GM12878 (cell line): ENCODE results near the gene RERE. TPM values are rescaled to one million over a fixed set of nuclear protein-coding genes. Genes with fewer than 3 reads are reported as not detected.

Experiments
- ATAC-seq: fragments of 200-7000 bp; cut with Tn5 transposase; 3 replicates; pipeline ENCODE4 v1.9.1; 2020; ENCODE audit warnings: mild to moderate bottlenecking, moderate library complexity
- BruUV-seq: library from RNA; stranded (reverse); fragments of 400-500 nt; replicated peaks from 2 replicates; lab custom pipeline; 2021; lab: Mats Ljungman, UMichigan
- CTCF ChIA-PET: fragments of 300-600 bp; sonication (Branson Sonifier 250); formaldehyde crosslinking; extraction: SDS; loops from one replicate; lab custom pipeline; 2021; ENCODE audit warnings: inconsistent platforms; lab: Yijun Ruan, JAX
- POLR2A ChIA-PET: fragments of 350-600 bp; formaldehyde crosslinking; extraction: SDS; loops from one replicate; lab custom pipeline; 2021; ENCODE audit warnings: inconsistent platforms; lab: Charles Lee
- RAD21 ChIA-PET: fragments of 300-600 bp; sonication (Branson Sonifier 250); formaldehyde crosslinking; loops from one replicate; lab custom pipeline; 2023; ENCODE audit warnings: antibody characterized with exemption; ENCODE audit not compliant: unreplicated experiment; lab: Charles Lee
- SMC1A ChIA-PET: fragments of 300-600 bp; sonication (Branson Sonifier 250); formaldehyde crosslinking; loops from one replicate; lab custom pipeline; 2023; ENCODE audit not compliant: unreplicated experiment, uncharacterized antibody; lab: Charles Lee
- DNase-seq: peaks from one replicate; pipeline ENCODE4 v3.0.0-alpha.2; 2011; ENCODE audit warnings: low read depth, low spot score
- FAIRE-seq: peaks from 3 replicates; lab custom pipeline; 2011; peaks lifted over from hg19 to GRCh38; lab: Jason Lieb, UNC
- H2AFZ ChIP-seq: 2 replicates; pipeline ENCODE4 v1.6.0; 2011; ENCODE audit warnings: low read depth, low read length, control low read depth; ENCODE audit not compliant: control insufficient read depth
- H3K27ac ChIP-seq: 2 replicates; pipeline ENCODE4 v1.5.1; 2011; ENCODE audit warnings: control low read depth; ENCODE audit not compliant: control insufficient read depth, insufficient read depth
- H3K27me3 ChIP-seq, 2 experiments: replicated peaks in 1 of 2; 2 replicates each; pipeline versions ENCODE4 v1.6.0 to v1.6.1; 2011; ENCODE audit warnings: low read length in 1 of 2; ENCODE audit not compliant: control insufficient read depth in 2 of 2, insufficient read depth in 2 of 2
- H3K36me3 ChIP-seq, 2 experiments: 2 replicates each; pipeline ENCODE4 v1.5.1; 2011; ENCODE audit warnings: low read length in 1 of 2; ENCODE audit not compliant: control insufficient read depth in 2 of 2, insufficient read depth in 2 of 2
- H3K4me1 ChIP-seq: 2 replicates; pipeline ENCODE4 v1.6.1; 2011; ENCODE audit warnings: mild to moderate bottlenecking, low read length, moderate library complexity, mixed read lengths; ENCODE audit not compliant: control insufficient read depth, insufficient read depth
- H3K4me2 ChIP-seq: 2 replicates; pipeline ENCODE4 v1.6.0; 2011; ENCODE audit warnings: control low read depth; ENCODE audit not compliant: control insufficient read depth, insufficient read depth
- H3K4me3 ChIP-seq: fragments of 200-600 bp; sonication (generic); 2 replicates; pipeline ENCODE4 v1.5.1; 2016
- H3K79me2 ChIP-seq: 2 replicates; pipeline ENCODE4 v1.6.0; 2011; ENCODE audit warnings: low read length; ENCODE audit not compliant: control insufficient read depth, insufficient read depth
- H3K9ac ChIP-seq: 2 replicates; pipeline ENCODE4 v1.8.0; 2011; ENCODE audit warnings: low read length, control low read depth, mixed read lengths; ENCODE audit not compliant: control insufficient read depth, insufficient read depth
- H3K9me3 ChIP-seq: replicated peaks from 3 replicates; pipeline ENCODE4 v1.5.1; 2011; ENCODE audit warnings: mild to moderate bottlenecking, low read length; ENCODE audit not compliant: control insufficient read depth, insufficient read depth
- H4K20me1 ChIP-seq: 2 replicates; pipeline ENCODE4 v1.6.0; 2011; ENCODE audit not compliant: control insufficient read depth, insufficient read depth
- BCL11A ChIP-seq: IDR thresholded peaks from 2 replicates; pipeline ENCODE4 v1.6.1; 2011; ENCODE audit warnings: low read depth, low read length
- BRCA1 ChIP-seq: IDR thresholded peaks from 2 replicates; pipeline ENCODE4 v1.6.1; 2011; ENCODE audit warnings: low read depth, low read length, improper control_type of control experiment
- EED ChIP-seq: sonication (generic); IDR thresholded peaks from 2 replicates; pipeline ENCODE4 v1.6.1; 2016; ENCODE audit warnings: antibody characterized with exemption, low read depth
- RAD21 ChIP-seq: IDR thresholded peaks from 2 replicates; pipeline ENCODE4 v1.6.1; 2011; ENCODE audit warnings: mild to moderate bottlenecking, low read depth, low read length, moderate library complexity; ENCODE audit not compliant: insufficient read depth
- SMAD1 ChIP-seq: fragments of 450-650 bp; IDR thresholded peaks from 2 replicates; pipeline ENCODE4 v1.6.1; 2018; ENCODE audit warnings: mild to moderate bottlenecking, low read depth; ENCODE audit not compliant: partially characterized antibody
- ZNF207 ChIP-seq: fragments of 450-650 bp; IDR thresholded peaks from 2 replicates; pipeline ENCODE4 v1.6.1; 2014; ENCODE audit warnings: antibody characterized with exemption, mild to moderate bottlenecking, borderline replicate concordance
- WGBS: methylation state at CpG from one replicate; pipeline ENCODE4 v1.1.6; 2016; ENCODE audit warnings: low lambda C conversion rate; ENCODE audit not compliant: insufficient replicate concordance, insufficient coverage; ENCODE audit errors: missing lambda C conversion rate; 5-methylcytosine and 5-hydroxymethylcytosine counted together
- in situ Hi-C: fragments of 300-500 bp; cut with MboI; formaldehyde crosslinking; loops from 9 replicates; pipeline ENCODE4 v1.14.3; 2018; ENCODE audit warnings: mixed read lengths
- intact Hi-C: fragments of 100-400 bp; cut with micrococcal nuclease; formaldehyde crosslinking; loops from one replicate; pipeline ENCODE4 v1.14.2; 2022; ENCODE audit not compliant: unreplicated experiment
- polyA plus RNA-seq, 11 experiments: library from polyadenylated mRNA; depleted of rRNA in 4 of 11; unstranded in 6 of 11; stranded (reverse) in 5 of 11; fragments of >200 nt; fragmentation: Nextera tagmentation in 4 of 11; fragmentation: Illumina TruSeq in 1 of 11; extraction: Ambion mirVana in 4 of 11; extraction: Trizol in 1 of 11; gene quantifications; 1 replicate in 1 of 11; 2 replicates in 10 of 11; pipeline versions ENCODE4 v1.2.1 to v1.2.3, GENCODE V29; 2011 to 2016; ENCODE audit warnings: inconsistent platforms in 2 of 11, missing spikeins in 2 of 11, low read depth in 1 of 11
- total RNA-seq, 4 experiments: library from RNA; depleted of rRNA in 3 of 4; stranded (reverse); fragments of >200 nt in 3 of 4; fragmentation: Illumina TruSeq in 1 of 4; extraction: Trizol in 1 of 4; gene quantifications; 2 replicates each; pipeline versions ENCODE4 v1.2.1 to v1.2.3, GENCODE V29; 2013 to 2021
- TF ChIP-seq, protein P1 (sequence below): fragments of 450-650 bp; IDR thresholded peaks from 2 replicates; pipeline ENCODE4 v1.6.1; 2017; ENCODE audit warnings: mild to moderate bottlenecking, moderate library complexity
- TF ChIP-seq, protein P2 (sequence below): fragments of 450-650 bp; IDR thresholded peaks from 2 replicates; pipeline ENCODE4 v1.6.1; 2018; ENCODE audit warnings: borderline replicate concordance, mild to moderate bottlenecking; ENCODE audit not compliant: partially characterized antibody
- TF ChIP-seq, protein P3 (sequence below): IDR thresholded peaks from 2 replicates; pipeline ENCODE4 v1.6.1; 2012; ENCODE audit warnings: low read length, inconsistent platforms

RERE gene
- total and polyA plus RNA-seq, 10 of the 15 experiments (the other 5 are each of a cell fraction or from before 2014, with no cell fraction given): 5.2 to 60.5 (median 20.2) TPM

DNA sequence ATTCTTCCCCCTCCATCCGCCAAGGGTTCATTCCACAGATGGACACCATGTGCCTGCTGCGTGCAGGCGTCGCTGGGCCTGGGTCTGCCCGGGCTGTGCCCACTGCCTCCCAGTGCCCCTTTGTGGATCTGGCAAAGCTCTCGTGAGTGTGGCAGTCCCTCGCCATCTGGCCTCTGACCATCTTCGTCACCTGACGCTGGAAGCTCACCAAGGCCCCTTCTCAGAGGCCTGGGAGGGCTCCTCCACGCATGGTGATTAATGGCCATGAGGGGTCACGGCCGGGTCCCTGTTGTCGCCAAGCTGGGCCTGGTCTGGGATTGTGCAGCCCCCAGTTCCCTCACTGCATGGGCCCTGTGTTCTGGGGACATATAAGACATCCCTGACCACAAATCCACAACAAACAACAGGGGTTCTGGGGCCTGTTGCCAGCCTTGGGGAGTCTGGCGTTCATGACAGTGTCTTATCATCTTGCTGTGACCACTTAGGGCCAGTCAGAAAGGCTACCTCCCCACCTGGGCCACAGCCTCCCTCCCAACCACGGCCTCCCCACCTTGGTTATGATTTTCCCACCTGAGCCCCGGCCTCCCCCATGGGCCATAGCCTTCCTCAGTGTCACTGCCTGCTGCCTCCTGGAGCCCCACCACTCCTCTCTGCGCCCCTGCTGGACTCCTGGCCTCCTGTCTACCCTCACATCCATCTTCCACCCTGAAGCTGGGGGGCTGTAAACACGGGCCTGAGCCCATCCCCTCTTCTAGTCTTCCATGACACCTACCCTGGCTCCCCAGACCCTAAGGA lies 471.6 kb downstream of the RERE start (continued):
- TF ChIP-seq RAD21: no peak
- no peak for TF ChIP-seq BCL11A
- TF ChIP-seq, protein P1, sequence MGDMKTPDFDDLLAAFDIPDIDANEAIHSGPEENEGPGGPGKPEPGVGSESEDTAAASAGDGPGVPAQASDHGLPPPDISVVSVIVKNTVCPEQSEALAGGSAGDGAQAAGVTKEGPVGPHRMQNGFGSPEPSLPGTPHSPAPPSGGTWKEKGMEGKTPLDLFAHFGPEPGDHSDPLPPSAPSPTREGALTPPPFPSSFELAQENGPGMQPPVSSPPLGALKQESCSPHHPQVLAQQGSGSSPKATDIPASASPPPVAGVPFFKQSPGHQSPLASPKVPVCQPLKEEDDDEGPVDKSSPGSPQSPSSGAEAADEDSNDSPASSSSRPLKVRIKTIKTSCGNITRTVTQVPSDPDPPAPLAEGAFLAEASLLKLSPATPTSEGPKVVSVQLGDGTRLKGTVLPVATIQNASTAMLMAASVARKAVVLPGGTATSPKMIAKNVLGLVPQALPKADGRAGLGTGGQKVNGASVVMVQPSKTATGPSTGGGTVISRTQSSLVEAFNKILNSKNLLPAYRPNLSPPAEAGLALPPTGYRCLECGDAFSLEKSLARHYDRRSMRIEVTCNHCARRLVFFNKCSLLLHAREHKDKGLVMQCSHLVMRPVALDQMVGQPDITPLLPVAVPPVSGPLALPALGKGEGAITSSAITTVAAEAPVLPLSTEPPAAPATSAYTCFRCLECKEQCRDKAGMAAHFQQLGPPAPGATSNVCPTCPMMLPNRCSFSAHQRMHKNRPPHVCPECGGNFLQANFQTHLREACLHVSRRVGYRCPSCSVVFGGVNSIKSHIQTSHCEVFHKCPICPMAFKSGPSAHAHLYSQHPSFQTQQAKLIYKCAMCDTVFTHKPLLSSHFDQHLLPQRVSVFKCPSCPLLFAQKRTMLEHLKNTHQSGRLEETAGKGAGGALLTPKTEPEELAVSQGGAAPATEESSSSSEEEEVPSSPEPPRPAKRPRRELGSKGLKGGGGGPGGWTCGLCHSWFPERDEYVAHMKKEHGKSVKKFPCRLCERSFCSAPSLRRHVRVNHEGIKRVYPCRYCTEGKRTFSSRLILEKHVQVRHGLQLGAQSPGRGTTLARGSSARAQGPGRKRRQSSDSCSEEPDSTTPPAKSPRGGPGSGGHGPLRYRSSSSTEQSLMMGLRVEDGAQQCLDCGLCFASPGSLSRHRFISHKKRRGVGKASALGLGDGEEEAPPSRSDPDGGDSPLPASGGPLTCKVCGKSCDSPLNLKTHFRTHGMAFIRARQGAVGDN: no peak

DNA sequence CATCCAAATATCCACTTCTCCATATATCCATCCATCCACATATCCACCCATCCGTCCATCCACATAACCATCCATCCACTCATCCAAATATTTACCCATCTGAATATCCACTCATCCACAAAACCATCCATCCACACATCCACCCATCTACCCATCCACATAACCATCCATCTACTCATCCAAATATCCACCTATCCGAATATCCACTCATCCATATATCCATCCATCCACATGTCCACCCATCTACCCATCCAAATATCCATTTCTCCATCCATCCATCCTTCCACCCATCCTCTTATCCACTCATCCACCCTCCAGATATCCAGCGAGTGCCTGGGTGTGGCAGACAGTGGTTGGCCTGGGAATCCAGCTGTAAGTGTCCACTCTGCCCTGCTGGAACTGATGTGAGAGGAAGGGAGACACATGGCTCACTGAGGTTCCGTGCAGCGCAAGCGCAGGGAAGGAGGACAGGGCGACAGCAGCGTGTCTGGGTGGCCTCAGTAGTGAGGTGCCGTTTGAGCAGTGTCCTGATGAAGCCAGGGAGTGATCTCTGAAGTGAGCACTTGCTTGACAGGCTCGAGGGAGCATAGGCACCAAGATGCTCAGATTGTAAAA lies 472.4 kb downstream of the RERE start:
- BruUV-seq: no TSS peak
- in situ Hi-C loops (loop anchor here (10.0 kb wide), 1 partner anchor 330 kb away; no protein-coding TSS in a partner anchor), intact Hi-C loops (loop anchor here (10.0 kb wide), 1 partner anchor 680 kb away; no protein-coding TSS in a partner anchor)
- Histone ChIP-seq H3K4me1 (no peaks in the 10 kb centered on the region), H3K4me2 (no peak overlapping the region), H3K4me3 (no peak overlapping the region), H3K36me3 (no peaks in the 10 kb centered on the region), H3K9ac (no peak overlapping the region), H4K20me1 (no peaks in the 10 kb centered on the region)
- ChIA-PET POLR2A (no interaction called here), RAD21 (no interaction called here), CTCF (no interaction called here)
- WGBS: 56% methylated on average over 10 of the region's 10 CpGs
- no peak for DNase-seq
- TF ChIP-seq, protein P2, sequence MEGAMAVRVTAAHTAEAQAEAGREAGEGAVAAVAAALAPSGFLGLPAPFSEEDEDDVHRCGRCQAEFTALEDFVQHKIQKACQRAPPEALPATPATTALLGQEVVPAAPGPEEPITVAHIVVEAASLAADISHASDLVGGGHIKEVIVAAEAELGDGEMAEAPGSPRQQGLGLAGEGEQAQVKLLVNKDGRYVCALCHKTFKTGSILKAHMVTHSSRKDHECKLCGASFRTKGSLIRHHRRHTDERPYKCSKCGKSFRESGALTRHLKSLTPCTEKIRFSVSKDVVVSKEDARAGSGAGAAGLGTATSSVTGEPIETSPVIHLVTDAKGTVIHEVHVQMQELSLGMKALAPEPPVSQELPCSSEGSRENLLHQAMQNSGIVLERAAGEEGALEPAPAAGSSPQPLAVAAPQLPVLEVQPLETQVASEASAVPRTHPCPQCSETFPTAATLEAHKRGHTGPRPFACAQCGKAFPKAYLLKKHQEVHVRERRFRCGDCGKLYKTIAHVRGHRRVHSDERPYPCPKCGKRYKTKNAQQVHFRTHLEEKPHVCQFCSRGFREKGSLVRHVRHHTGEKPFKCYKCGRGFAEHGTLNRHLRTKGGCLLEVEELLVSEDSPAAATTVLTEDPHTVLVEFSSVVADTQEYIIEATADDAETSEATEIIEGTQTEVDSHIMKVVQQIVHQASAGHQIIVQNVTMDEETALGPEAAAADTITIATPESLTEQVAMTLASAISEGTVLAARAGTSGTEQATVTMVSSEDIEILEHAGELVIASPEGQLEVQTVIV: no peak
- TF ChIP-seq ZNF207 (no peak), BRCA1 (no peak), SMAD1 (no peak), EED (no peak)
- TF ChIP-seq, protein P3, sequence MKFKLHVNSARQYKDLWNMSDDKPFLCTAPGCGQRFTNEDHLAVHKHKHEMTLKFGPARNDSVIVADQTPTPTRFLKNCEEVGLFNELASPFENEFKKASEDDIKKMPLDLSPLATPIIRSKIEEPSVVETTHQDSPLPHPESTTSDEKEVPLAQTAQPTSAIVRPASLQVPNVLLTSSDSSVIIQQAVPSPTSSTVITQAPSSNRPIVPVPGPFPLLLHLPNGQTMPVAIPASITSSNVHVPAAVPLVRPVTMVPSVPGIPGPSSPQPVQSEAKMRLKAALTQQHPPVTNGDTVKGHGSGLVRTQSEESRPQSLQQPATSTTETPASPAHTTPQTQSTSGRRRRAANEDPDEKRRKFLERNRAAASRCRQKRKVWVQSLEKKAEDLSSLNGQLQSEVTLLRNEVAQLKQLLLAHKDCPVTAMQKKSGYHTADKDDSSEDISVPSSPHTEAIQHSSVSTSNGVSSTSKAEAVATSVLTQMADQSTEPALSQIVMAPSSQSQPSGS: no peak
- TF ChIP-seq, all 136 proteins: peak for 0
- FAIRE-seq (no peak), ATAC-seq (no peak)
- Histone ChIP-seq H3K79me2 (no peaks in the 10 kb centered on the region), H2AFZ (no peak overlapping the region), H3K27ac (no peak overlapping the region), H3K9me3 (no peaks in the 10 kb centered on the region), H3K27me3 (no peaks in the 10 kb centered on the region)
- SMC1A ChIA-PET: interaction anchor here (0.6 to 1.2 kb wide), 2 partner anchors 31 to 329 kb away, joined by 3 read pairs; no protein-coding TSS in a partner anchor
